Chondrocyte (in vitro differentiated cells): Measurements from ENCODE around the gene PGBD4. TPM values are rescaled to one million over a fixed set of nuclear protein-coding genes. Genes with fewer than 3 reads are reported as not detected.

Experiments used
- DNase-seq: peaks from one replicate; pipeline ENCODE4 v3.0.0; 2021; ENCODE audit warnings: mixed read lengths, low spot score
- H3K27ac Mint-ChIP-seq: one replicate; pipeline ENCODE4 v1.8.0; 2021; ENCODE audit warnings: mild to moderate bottlenecking, moderate library complexity, mixed read lengths; ENCODE audit not compliant: unreplicated experiment
- H3K27me3 Mint-ChIP-seq: 2 replicates; pipeline ENCODE4 v1.8.0; 2021; ENCODE audit warnings: low read depth, mixed read lengths
- H3K36me3 Mint-ChIP-seq: 2 replicates; pipeline ENCODE4 v1.8.0; 2021; ENCODE audit warnings: low read depth, mixed read lengths
- H3K4me1 Mint-ChIP-seq: 2 replicates; pipeline ENCODE4 v1.8.0; 2021; ENCODE audit warnings: low read depth, mild to moderate bottlenecking, mixed read lengths
- H3K4me3 Mint-ChIP-seq: one replicate; pipeline ENCODE4 v1.8.0; 2021; ENCODE audit warnings: mild to moderate bottlenecking, moderate library complexity, mixed read lengths; ENCODE audit not compliant: unreplicated experiment
- H3K9me3 Mint-ChIP-seq: 2 replicates; pipeline ENCODE4 v1.8.0; 2021; ENCODE audit warnings: low read depth, mixed read lengths
- total RNA-seq: library from RNA; stranded (reverse); gene quantifications from 3 replicates; pipeline ENCODE4 v1.2.1, GENCODE V29; 2021
- TF ChIP-seq, protein P1 (sequence below): fragments of 200-600 bp; sonication (generic); IDR thresholded peaks from 2 replicates; pipeline ENCODE4 v1.5.0; 2021; ENCODE audit warnings: antibody characterized with exemption, mild to moderate bottlenecking, moderate library complexity

Gene PGBD4
- total RNA-seq, 1 donor from 2014 or later = 1.6 TPM

DNA sequence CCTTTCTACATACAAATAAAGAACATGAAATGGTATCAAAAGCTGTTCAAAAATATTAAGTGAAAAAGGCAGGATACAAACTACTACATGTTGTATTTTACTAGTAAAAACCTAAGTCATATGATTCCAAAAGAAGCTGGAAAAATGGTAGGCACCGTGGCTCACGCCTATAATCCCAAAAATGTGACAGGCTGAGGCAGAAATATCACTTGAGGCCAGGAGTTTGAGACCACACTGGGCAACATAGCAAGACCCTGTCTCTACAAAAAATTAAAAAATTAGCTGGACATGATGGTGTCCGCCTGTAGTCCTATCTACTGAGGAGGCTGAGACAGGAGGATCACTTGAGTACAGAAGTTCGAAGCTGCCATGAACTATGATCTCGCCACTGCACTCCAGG is 2.0 kb upstream of the PGBD4 start:
- no peak overlapping the region for H3K27ac Mint-ChIP-seq
- H3K27me3 Mint-ChIP-seq = no peaks in the 10 kb centered on the region
- H3K4me3 Mint-ChIP-seq = peak overlapping the region; percentile 6
- H3K4me1 Mint-ChIP-seq = peaks cover 29% of the 10 kb centered on the region
- H3K9me3 Mint-ChIP-seq = peaks cover 2% of the 10 kb centered on the region
- TF ChIP-seq, protein P1, sequence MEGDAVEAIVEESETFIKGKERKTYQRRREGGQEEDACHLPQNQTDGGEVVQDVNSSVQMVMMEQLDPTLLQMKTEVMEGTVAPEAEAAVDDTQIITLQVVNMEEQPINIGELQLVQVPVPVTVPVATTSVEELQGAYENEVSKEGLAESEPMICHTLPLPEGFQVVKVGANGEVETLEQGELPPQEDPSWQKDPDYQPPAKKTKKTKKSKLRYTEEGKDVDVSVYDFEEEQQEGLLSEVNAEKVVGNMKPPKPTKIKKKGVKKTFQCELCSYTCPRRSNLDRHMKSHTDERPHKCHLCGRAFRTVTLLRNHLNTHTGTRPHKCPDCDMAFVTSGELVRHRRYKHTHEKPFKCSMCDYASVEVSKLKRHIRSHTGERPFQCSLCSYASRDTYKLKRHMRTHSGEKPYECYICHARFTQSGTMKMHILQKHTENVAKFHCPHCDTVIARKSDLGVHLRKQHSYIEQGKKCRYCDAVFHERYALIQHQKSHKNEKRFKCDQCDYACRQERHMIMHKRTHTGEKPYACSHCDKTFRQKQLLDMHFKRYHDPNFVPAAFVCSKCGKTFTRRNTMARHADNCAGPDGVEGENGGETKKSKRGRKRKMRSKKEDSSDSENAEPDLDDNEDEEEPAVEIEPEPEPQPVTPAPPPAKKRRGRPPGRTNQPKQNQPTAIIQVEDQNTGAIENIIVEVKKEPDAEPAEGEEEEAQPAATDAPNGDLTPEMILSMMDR = no peak
- no peak for DNase-seq
- H3K36me3 Mint-ChIP-seq = peaks cover 3% of the 10 kb centered on the region

DNA sequence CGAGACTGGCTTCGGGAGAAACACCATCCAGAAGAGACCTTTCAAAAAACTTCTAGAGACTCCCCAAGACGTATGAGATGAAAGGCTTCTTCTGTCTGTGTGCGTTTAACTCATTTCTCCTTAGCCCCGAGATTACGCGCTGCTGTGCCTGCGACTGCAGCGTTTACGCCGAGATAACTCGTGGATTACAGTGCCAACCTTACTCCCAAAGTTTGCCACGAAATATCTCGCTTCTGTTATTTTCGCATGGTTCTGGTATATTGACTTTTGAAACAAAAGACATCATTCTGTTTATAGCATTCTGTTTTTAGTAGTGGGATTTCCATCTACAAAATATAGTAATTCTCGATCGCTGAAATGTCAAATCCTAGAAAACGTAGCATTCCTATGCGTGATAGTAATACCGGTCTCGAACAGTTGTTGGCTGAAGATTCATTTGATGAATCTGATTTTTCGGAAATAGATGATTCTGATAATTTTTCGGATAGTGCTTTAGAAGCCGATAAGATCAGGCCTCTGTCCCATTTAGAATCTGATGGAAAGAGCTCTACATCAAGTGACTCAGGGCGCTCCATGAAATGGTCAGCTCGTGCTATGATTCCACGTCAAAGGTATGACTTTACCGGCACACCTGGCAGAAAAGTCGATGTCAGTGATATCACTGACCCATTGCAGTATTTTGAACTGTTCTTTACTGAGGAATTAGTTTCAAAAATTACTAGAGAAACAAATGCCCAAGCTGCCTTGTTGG is 467 bp downstream of the PGBD4 start:
- DNase-seq = no peak
- H3K4me3 Mint-ChIP-seq = peak overlapping the region; percentile 100
- no peaks in the 10 kb centered on the region for H3K36me3 Mint-ChIP-seq
- peaks cover 29% of the 10 kb centered on the region for H3K4me1 Mint-ChIP-seq
- TF ChIP-seq, protein P1 = no peak
- H3K27ac Mint-ChIP-seq = peak overlapping the region; percentile 98
- H3K27me3 Mint-ChIP-seq = no peaks in the 10 kb centered on the region
- H3K9me3 Mint-ChIP-seq = peaks cover 2% of the 10 kb centered on the region

DNA sequence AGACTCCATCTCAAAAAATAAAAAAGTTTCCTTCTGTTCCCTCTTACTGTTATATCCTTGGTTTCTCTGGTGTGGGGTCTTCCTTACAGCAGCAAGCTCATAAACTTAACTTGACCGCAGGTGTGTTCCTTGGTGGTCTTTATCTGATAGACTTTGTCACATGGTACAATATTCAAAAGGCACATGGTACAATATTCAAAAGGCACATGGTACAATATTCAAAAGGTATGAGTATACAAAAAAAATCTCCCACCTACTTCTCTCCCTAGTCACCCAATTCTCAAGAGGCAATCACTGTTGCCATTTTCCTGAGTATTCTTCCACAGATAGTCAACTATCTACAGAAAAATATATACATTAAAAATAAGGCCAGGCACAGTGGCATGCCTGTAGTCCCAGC is 4.5 kb downstream of the PGBD4 start:
- peaks cover 10% of the 10 kb centered on the region for H3K4me1 Mint-ChIP-seq
- peaks cover 2% of the 10 kb centered on the region for H3K9me3 Mint-ChIP-seq
- TF ChIP-seq, protein P1 = no peak
- no peak for DNase-seq
- no peaks in the 10 kb centered on the region for H3K36me3 Mint-ChIP-seq
- no peak overlapping the region for H3K27ac Mint-ChIP-seq
- H3K27me3 Mint-ChIP-seq = no peaks in the 10 kb centered on the region
- no peak overlapping the region for H3K4me3 Mint-ChIP-seq

DNA sequence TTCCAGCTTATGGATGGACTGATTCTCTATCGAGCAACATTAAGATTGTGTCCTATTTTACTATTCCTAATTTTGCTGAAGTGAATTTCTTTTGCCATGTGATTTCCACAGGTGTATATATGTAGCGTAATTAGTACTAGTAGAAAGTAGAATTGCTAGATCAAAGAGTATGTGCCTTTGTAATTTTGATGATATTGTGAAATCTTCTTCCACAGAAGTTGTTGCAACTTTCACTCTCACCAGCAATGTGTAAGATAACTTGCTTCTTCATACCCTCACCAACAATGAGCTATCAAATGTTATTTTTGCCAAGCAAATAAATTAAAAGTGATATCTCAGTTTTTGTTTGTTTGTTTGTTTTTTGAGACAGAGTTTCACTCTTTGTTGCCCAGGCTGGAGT is 5.4 kb downstream of the PGBD4 start:
- Mint-ChIP-seq H3K27me3 (no peaks in the 10 kb centered on the region), H3K27ac (no peak overlapping the region), H3K36me3 (no peaks in the 10 kb centered on the region), H3K4me1 (peaks cover 5% of the 10 kb centered on the region), H3K4me3 (no peak overlapping the region), H3K9me3 (peaks cover 2% of the 10 kb centered on the region)
- TF ChIP-seq, protein P1 = no peak
- DNase-seq = no peak

DNA sequence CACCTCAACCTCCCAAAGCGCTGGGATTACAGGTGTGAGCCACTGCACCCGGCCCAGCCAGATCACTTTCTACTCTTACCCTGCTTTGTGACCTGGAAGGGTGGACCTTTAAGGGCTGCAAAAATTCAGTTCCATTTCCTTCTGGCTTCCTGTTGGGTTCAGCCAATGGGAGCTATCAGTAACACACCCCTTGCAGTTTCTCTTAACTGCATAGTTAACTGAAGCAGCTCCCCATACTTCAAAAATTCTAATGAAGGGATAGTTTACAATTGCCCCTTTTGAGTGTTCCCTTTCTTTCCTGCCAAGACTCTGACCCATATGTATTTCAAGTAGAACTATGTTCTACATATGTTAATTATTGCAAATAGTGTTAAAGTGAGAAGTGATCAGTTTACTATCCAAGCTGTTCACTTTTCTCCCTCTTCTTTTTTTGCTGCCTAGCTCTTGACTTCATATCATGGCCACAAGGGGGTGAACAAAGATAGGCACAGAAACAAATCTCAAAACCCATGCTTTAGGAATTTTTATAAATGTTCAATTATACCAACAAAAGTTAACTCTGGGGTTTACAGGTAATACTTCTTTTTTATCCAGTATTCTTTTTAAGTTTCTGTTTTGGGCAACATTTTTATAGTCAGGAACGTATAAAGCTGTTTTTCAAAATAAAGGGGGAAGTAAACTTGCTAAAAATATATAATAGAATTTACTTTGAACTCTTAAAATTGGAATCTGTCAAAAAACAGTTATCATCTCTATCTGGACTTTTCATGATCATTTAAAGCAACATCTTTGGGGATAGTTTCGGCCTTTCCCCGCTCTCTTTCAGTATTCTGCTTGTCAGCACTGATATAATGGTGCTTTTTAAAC is 8.1 kb downstream of the PGBD4 start:
- Mint-ChIP-seq H3K36me3 (no peaks in the 10 kb centered on the region), H3K4me1 (no peaks in the 10 kb centered on the region), H3K27me3 (peaks cover 5% of the 10 kb centered on the region), H3K4me3 (no peak overlapping the region), H3K9me3 (no peaks in the 10 kb centered on the region), H3K27ac (no peak overlapping the region)
- TF ChIP-seq, protein P1 = peak; percentile 88
- DNase-seq = no peak
